Stimulated activated CD4-positive, alpha-beta T cell treated with anti-CD3 and anti-CD28 coated beads, TNF-alpha, amount 100 ng/mL, for 1 hour (primary cell): ENCODE measurements around the gene CLSTN1.

Experiments
- DNase-seq, 3 donors: peaks; one replicate each; pipeline ENCODE4 v3.0.0-alpha.2; 2020; ENCODE audit warnings: low read depth in 3 of 3, low spot score in 1 of 3

CLSTN1 gene

DNA sequence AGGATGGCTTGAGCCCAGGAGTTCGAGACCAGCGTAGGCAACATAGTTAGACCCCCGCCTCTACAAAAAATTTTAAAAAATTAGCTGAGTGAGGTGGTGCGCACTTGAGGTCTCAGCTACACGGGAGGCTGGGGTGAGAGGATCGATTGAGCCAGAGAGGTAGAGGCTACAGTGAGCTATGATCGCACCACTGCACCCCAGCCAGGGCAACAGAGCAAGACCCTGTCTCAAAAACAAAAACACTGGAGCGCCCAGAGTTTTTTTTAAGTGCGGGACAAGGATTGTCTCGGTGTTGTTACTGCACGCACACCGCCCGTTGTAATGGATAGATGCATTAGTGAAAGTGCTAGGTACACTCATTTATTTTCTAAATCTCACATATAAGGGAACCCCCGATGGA, 135.2 kb downstream of the CLSTN1 start:
- no peak for DNase-seq

DNA sequence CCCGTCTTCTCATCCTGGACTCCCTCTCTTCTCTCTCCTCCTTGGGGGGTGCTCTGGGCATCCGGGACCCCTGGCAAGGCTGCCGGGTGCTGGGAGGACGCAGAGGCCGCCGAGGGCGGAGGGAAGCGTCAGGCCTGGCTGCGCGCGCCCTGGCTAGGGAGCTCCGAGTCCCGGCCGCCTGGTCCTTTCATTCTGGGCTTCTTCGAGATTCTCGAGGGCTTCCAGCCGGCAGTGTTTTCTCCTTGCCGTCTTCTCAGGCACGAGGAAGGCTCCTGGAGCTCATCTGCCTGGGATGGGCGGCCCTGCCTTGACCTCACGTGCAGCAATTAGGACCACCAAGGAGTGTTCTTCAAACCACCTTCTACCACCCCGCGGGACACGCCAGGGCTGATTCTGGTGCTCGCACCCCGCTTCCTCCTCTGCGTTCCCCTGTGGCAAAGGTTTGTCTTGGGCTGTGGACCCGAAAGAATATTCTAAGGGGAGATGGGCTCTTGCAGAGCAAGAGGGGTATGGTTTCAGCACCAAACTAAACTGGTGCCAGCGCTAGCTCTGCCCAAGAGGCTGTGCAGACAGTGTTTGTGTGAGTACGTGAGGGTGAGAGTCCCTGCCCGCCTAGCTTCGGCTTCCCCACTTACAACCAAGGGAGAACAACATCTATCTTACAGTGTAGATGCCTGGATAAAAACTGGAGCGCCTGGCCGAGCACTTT, 135.7 kb downstream of the CLSTN1 start:
- DNase-seq, result no peak

DNA sequence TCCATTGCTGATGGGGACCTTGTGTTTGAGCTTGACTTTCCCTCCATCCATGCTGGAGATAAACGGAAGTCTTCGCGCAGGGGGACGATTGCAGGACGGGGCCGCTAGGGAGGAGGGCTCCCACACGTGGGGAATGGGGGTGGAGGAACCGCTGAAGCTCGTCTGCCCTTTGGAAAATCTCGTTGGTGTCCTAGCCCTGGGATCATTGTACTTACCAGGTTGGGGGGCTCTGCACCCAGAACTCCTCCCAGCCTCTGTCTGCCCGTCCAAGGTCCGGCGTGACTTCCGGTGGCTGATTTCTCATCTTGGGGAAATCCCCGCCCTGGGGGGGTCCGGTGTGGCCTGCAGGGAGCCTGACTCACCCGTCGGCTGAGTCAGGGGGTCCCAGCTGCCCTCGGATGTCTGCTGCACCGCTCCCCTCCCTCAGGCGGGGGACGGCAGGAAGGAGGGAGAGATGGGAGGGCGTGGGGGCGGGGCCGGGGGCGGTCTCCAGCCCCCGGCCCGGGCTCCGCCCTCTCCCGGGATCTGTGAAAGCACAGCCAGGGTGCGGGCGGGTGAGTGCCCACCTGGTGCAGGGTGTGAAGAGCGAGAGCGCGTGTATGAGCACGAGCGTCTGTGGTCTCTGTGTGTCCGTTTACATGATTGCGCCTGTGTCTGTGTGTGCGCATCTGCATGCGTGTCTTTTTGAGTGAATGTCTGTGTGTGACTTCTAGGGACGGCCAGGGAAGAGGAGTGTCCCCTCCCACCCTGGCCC, 136.5 kb downstream of the CLSTN1 start:
- peak; percentile 34 to 55 (median 35) for DNase-seq

DNA sequence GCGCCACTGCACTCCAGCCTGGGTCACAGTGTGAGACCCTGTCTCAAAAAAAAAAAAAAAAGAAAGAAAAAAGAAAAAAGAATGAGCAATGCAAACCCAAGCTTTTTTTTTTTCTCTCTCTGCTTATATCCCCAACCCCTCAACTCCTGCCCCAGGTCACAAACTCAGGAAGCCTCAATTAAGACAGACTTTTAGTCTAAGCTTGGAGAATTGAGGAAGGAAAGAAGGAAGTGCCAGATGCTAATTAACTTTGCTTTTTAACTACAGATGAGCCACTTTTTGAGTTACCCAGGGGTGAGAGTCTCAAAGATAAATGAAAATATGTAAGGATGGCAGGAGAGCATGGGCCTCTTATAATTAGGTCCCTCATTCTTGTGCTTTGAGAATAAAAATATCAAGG, 139.0 kb downstream of the CLSTN1 start:
- no peak for DNase-seq

DNA sequence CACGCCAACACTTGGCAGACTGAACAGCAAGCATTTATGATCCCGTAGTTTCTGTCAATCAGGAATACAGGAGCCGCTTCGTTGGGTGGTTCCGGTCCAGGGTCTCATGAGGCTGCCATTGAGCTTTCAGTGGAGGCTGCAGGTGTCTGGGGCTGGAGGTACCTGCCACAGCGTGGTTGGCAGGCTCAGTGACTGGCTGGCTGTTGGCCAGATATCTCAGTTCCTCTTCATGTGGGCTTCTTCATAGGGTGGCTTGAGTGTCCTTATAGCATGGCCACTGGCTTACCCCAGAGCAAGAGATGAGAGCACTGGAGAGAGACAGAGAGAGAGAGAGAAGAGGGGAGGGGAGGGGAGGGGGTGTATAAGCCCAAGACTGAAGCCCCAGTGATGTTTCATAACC, 142.9 kb downstream of the CLSTN1 start:
- no peak for DNase-seq

DNA sequence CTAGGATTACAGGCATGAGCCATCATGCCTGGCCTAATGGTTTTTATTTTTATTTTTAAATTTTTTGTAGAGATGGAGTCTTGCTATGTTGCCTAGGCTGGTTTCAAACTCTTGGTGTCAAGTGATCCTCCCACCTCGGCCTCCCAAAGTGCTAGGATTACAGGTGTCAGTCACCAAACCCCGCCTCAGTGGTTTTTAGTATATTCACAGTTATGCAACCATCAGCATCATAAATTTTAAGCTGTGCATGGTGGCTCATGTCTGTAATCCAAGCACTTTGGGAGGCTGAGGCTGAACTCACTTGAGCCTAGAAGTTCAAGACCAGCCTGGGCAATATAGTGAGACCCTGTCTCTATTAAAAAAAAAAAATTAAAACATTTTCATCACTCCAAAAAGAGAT, 143.7 kb downstream of the CLSTN1 start:
- DNase-seq, result no peak
